HG03520 (cell line): Measurements from ENCODE around the gene LINC00237.

Source experiments
- ATAC-seq: cut with Tn5 transposase; IDR thresholded peaks from one replicate; pipeline ENCODE4 v1.9.1; 2021; ENCODE audit warnings: mild to moderate bottlenecking, moderate library complexity; ENCODE audit not compliant: unreplicated experiment

Gene LINC00237

GRCh38 chr20:21052241-21052640 is 53.9 kb downstream of the LINC00237 start:
- ATAC-seq, result no peak

DNA sequence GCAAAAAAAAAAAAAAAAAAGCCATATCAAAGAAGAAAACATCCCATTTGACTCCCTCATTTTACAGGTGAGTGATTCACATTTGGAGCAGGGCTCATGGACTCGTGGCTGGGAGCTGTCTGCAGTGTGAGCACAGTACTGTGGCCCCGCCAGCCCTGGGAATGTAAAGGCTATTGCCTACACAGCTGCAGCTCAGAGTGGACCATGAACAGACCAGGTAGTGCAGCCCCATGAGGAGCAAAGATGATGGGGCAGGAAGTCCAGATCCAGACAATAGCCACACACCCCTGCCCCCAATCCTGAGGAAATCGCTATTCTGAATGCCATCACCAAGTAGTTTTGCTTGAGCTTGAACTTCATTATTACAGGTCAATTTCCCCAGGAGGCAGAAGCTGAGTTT is 55.4 kb downstream of the LINC00237 start:
- no peak for ATAC-seq

DNA sequence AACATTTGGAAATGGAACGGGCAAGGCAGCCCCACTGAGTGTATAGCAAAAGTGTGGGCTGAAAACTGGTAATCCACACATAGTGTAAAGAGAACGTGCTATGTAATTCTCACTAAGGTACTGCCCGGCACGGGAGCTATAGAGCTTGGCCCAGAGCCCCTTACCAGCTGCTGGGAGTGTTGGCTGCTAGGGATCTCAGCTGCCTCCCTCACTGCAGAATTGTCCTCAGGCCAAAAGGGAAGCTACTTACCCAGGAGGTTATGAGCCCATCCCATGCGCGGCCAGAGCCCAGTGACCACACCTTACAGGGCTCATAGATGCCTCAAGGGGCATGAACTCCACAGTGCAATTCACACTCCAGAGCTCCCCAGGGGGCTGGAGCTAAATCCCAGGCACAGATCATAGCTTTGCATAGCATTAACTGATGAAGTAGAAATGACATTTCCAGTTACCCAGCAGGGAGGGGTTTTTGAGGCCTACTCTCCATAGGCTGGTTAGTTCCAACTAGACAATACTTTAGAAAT is 56.8 kb downstream of the LINC00237 start:
- ATAC-seq, result no peak

DNA sequence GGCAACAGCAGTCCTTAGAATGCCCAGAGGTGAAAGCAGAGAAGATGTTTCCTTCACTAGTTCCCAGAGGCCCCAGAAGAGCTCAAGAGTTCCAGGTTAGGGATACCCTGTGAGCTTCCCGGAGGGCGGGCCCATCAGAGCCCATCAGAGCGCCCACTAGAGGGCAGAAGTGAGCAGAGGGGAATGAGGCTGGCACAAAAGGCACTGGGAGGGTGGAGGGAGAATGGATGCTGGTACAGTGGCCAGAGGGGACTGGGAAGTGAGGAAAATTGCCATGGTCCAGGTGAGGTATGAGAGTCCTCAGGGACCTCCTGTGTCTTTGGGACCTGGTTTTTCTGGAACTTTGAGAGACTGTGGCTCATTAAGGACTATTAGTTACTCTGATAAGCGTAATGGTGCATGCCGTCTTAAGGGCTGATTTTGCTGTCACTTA is 57.3 kb downstream of the LINC00237 start:
- ATAC-seq, result no peak

GRCh38 chr20:21047981-21048380 is 58.2 kb downstream of the LINC00237 start:
- ATAC-seq, result no peak

- no peak for ATAC-seq
Observed at GRCh38 chr20:21046413-21047070, 59.6 kb downstream of the LINC00237 start.
